Omental fat pad (tissue), 4 donors: ENCODE results near the gene GRM2. TPM values are rescaled to one million over a fixed set of nuclear protein-coding genes. Genes with fewer than 3 reads are reported as not detected.

Experiments
- ATAC-seq: fragments of 150-250 bp; one replicate; pipeline ENCODE4 v1.9.1; 2016; ENCODE audit warnings: mild to moderate bottlenecking, moderate library complexity; ENCODE audit not compliant: low FRiP score
- DNase-seq: peaks from one replicate; pipeline ENCODE4 v3.0.0-alpha.2; 2019; ENCODE audit warnings: low spot score
- CTCF ChIP-seq, 3 donors: fragments of 450-650 bp; IDR thresholded peaks; one replicate each; pipeline ENCODE4 v1.5.1; 2016 to 2017; ENCODE audit warnings: antibody characterized with exemption in 3 of 3, mild to moderate bottlenecking in 3 of 3, moderate library complexity in 2 of 3
- total RNA-seq, 4 donors: library from RNA; depleted of rRNA; stranded (reverse); fragments of >200 nt; gene quantifications; one replicate each; pipeline ENCODE4 v1.1.0, GENCODE V29; 2016

GRM2 gene
- total RNA-seq, 4 donors from 2014 or later = 0.06 to 0.48 (median 0.19) TPM; not detected in 1

GRCh38 chr3:51692980-51693395 lies 13.9 kb upstream of the GRM2 start:
- no peak for ATAC-seq
- no peak for DNase-seq
- no peak for TF ChIP-seq CTCF (IDR thresholded peaks at IDR 0.05)

GRCh38 chr3:51696954-51697353 lies 9.9 kb upstream of the GRM2 start:
- TF ChIP-seq CTCF (IDR thresholded peaks at IDR 0.05) = no peak
- ATAC-seq = no peak

GRCh38 chr3:51698209-51698608 lies 8.7 kb upstream of the GRM2 start:
- no peak for ATAC-seq
- no peak for TF ChIP-seq CTCF (IDR thresholded peaks at IDR 0.05)
- DNase-seq = no peak

More at GRCh38 chr3:51696954-51697353, 9.9 kb upstream of the GRM2 start:
- no peak for DNase-seq

GRCh38 chr3:51700403-51700802 lies 6.5 kb upstream of the GRM2 start:
- no peak for DNase-seq
- no peak for TF ChIP-seq CTCF (IDR thresholded peaks at IDR 0.05)
- ATAC-seq = no peak

GRCh38 chr3:51702156-51702555 lies 4.7 kb upstream of the GRM2 start:
- ATAC-seq = no peak
- no peak for DNase-seq
- TF ChIP-seq CTCF (IDR thresholded peaks at IDR 0.05) = no peak

- TF ChIP-seq CTCF (IDR thresholded peaks at IDR 0.05) = no peak
- ATAC-seq (no peak), DNase-seq (no peak)
Measured at GRCh38 chr3:51703068-51703760, 3.7 kb upstream of the GRM2 start.
